Caco-2 (cell line): ENCODE measurements around the gene PMS1. TPM values are rescaled to one million over a fixed set of nuclear protein-coding genes. Genes with fewer than 3 reads are reported as not detected.

Experiments
- BruUV-seq: library from RNA; stranded (reverse); fragments of 400-500 nt; replicated peaks from 2 replicates; lab custom pipeline; 2021; lab: Mats Ljungman, UMichigan
- CTCF ChIA-PET: fragments of 300-600 bp; sonication (Branson Sonifier 250); formaldehyde crosslinking; loops from one replicate; lab custom pipeline; 2022; ENCODE audit warnings: antibody characterized with exemption; lab: Charles Lee
- POLR2A ChIA-PET: fragments of 300-600 bp; sonication (Branson Sonifier 250); formaldehyde crosslinking; loops from one replicate; lab custom pipeline; 2022; ENCODE audit warnings: antibody characterized with exemption; lab: Charles Lee
- DNase-seq, 2 experiments: peaks; one replicate each; pipeline versions ENCODE4 v3.0.0 to v3.0.0-alpha.2; 2020 to 2022
- H3K27me3 ChIP-seq: replicated peaks from 2 replicates; pipeline ENCODE4 v1.6.0; 2011; ENCODE audit warnings: low read length; ENCODE audit not compliant: control insufficient read depth, insufficient read depth
- H3K36me3 ChIP-seq: 2 replicates; pipeline ENCODE4 v1.5.1; 2011; ENCODE audit warnings: low read length; ENCODE audit not compliant: control insufficient read depth, insufficient read depth
- H3K4me1 ChIP-seq: fragments of 250-450 bp; sonication (Bioruptor Pico); 2 replicates; pipeline ENCODE4 v1.5.1; 2020; ENCODE audit warnings: mild to moderate bottlenecking
- H3K4me3 ChIP-seq: 2 replicates; pipeline ENCODE4 v1.5.1; 2011; ENCODE audit warnings: low read depth, mild to moderate bottlenecking, control low read depth, low read length
- H3K9me3 ChIP-seq: fragments of 250-450 bp; sonication (Bioruptor Pico); 2 replicates; pipeline ENCODE4 v1.5.1; 2020; ENCODE audit warnings: mild to moderate bottlenecking, moderate library complexity
- H3K27ac Mint-ChIP-seq: one replicate; pipeline ENCODE4 v1.8.0; 2022; ENCODE audit warnings: mixed read lengths; ENCODE audit not compliant: unreplicated experiment
- H3K27me3 Mint-ChIP-seq: one replicate; pipeline ENCODE4 v1.8.0; 2022; ENCODE audit warnings: mixed read lengths; ENCODE audit not compliant: insufficient read depth, unreplicated experiment
- H3K36me3 Mint-ChIP-seq: one replicate; pipeline ENCODE4 v1.8.0; 2022; ENCODE audit warnings: mild to moderate bottlenecking, mixed read lengths; ENCODE audit not compliant: insufficient read depth, unreplicated experiment
- H3K4me1 Mint-ChIP-seq: one replicate; pipeline ENCODE4 v1.8.0; 2022; ENCODE audit warnings: low read depth, mixed read lengths; ENCODE audit not compliant: unreplicated experiment
- H3K4me3 Mint-ChIP-seq: one replicate; pipeline ENCODE4 v1.8.0; 2022; ENCODE audit warnings: mild to moderate bottlenecking, moderate library complexity, mixed read lengths; ENCODE audit not compliant: unreplicated experiment
- H3K9me3 Mint-ChIP-seq: one replicate; pipeline ENCODE4 v1.8.0; 2022; ENCODE audit warnings: mixed read lengths; ENCODE audit not compliant: unreplicated experiment
- CTCF ChIP-seq, 2 experiments: fragments of 200-600 bp in 1 of 2; IDR thresholded peaks; 1 replicate in 1 of 2; 2 replicates in 1 of 2; pipeline versions ENCODE4 v1.5.1 to v1.8.0; 2011 to 2022; ENCODE audit warnings: antibody characterized with exemption in 1 of 2, control low read depth in 1 of 2, inconsistent platforms in 1 of 2, low read depth in 1 of 2, low read length in 1 of 2, mild to moderate bottlenecking in 1 of 2, moderate library complexity in 1 of 2; ENCODE audit not compliant: insufficient read depth in 1 of 2, severe bottlenecking in 1 of 2, unreplicated experiment in 1 of 2
- intact Hi-C: fragments of 100-400 bp; cut with micrococcal nuclease; formaldehyde crosslinking; loops from one replicate; pipeline ENCODE4 v1.10.0; 2022; ENCODE audit not compliant: unreplicated experiment
- total RNA-seq: library from RNA; stranded (reverse); gene quantifications from 2 replicates; pipeline ENCODE4 v1.2.3, GENCODE V29; 2022

Gene PMS1
- total RNA-seq, 1 experiment from 2014 or later = 40.2 TPM

- Mint-ChIP-seq H3K9me3 (no peaks in the 10 kb centered on the region), H3K27ac (no peak overlapping the region), H3K27me3 (no peaks in the 10 kb centered on the region), H3K4me1 (no peaks in the 10 kb centered on the region), H3K36me3 (peaks cover 29% of the 10 kb centered on the region), H3K4me3 (no peak overlapping the region)
- POLR2A ChIA-PET = no interaction called here
- BruUV-seq = no TSS peak
- Histone ChIP-seq H3K36me3 (no peaks in the 10 kb centered on the region), H3K27me3 (no peaks in the 10 kb centered on the region), H3K4me3 (no peak overlapping the region), H3K9me3 (no peaks in the 10 kb centered on the region), H3K4me1 (no peaks in the 10 kb centered on the region)
- intact Hi-C loops = no loop called here
- TF ChIP-seq CTCF (IDR thresholded peaks at IDR 0.05; ENCODE audit: insufficient read depth in 1 of 2, low read depth in 1 of 2, low read length in 1 of 2, severe bottlenecking in 1 of 2, unreplicated experiment in 1 of 2) = no peak
- DNase-seq = no peak
- CTCF ChIA-PET = no interaction called here
These were observed 81.6 kb downstream of the PMS1 start for GRCh38 chr2:189865826-189866225.

GRCh38 chr2:189866296-189866695 lies 82.0 kb downstream of the PMS1 start:
- DNase-seq = no peak
- no peak overlapping the region for H3K27ac Mint-ChIP-seq
- Histone ChIP-seq H3K4me3 (no peak overlapping the region), H3K9me3 (no peaks in the 10 kb centered on the region), H3K4me1 (no peaks in the 10 kb centered on the region), H3K36me3 (no peaks in the 10 kb centered on the region), H3K27me3 (no peaks in the 10 kb centered on the region)
- H3K27me3 Mint-ChIP-seq = no peaks in the 10 kb centered on the region
- H3K9me3 Mint-ChIP-seq = no peaks in the 10 kb centered on the region
- TF ChIP-seq CTCF (IDR thresholded peaks at IDR 0.05; ENCODE audit: insufficient read depth in 1 of 2, low read depth in 1 of 2, low read length in 1 of 2, severe bottlenecking in 1 of 2, unreplicated experiment in 1 of 2) = no peak
- CTCF ChIA-PET = no interaction called here
- no TSS peak for BruUV-seq
- no peak overlapping the region for H3K4me3 Mint-ChIP-seq
- intact Hi-C loops = no loop called here
- H3K36me3 Mint-ChIP-seq = peaks cover 29% of the 10 kb centered on the region
- POLR2A ChIA-PET = no interaction called here
- no peaks in the 10 kb centered on the region for H3K4me1 Mint-ChIP-seq

GRCh38 chr2:189868896-189869295 lies 84.6 kb downstream of the PMS1 start:
- ChIA-PET CTCF (no interaction called here), POLR2A (no interaction called here)
- Histone ChIP-seq H3K9me3 (no peaks in the 10 kb centered on the region), H3K4me1 (no peaks in the 10 kb centered on the region), H3K4me3 (no peak overlapping the region), H3K36me3 (no peaks in the 10 kb centered on the region), H3K27me3 (no peaks in the 10 kb centered on the region)
- intact Hi-C loops = no loop called here
- Mint-ChIP-seq H3K4me3 (no peak overlapping the region), H3K27me3 (no peaks in the 10 kb centered on the region), H3K4me1 (no peaks in the 10 kb centered on the region), H3K9me3 (no peaks in the 10 kb centered on the region), H3K36me3 (peaks cover 14% of the 10 kb centered on the region), H3K27ac (no peak overlapping the region)
- TF ChIP-seq CTCF (IDR thresholded peaks at IDR 0.05; ENCODE audit: insufficient read depth in 1 of 2, low read depth in 1 of 2, low read length in 1 of 2, severe bottlenecking in 1 of 2, unreplicated experiment in 1 of 2) = no peak
- BruUV-seq = no TSS peak
- DNase-seq = no peak
